Neural cell (in vitro differentiated cells): ENCODE measurements around the gene NCOA7. TPM values are rescaled to one million over a fixed set of nuclear protein-coding genes. Genes with fewer than 3 reads are reported as not detected.
"Not testable (repeated sequence)": the region's sequence is repeated elsewhere in the genome, so short reads cannot be mapped to it uniquely, and the experiment has no call there.

Experiments
- H2AFZ ChIP-seq: fragments of 200-600, 300-800 bp; sonication (generic), shearing (Covaris generic); 2 replicates; pipeline ENCODE4 v1.6.0; 2014; ENCODE audit warnings: low read depth, mild to moderate bottlenecking, antibody characterized with exemption, low read length, moderate library complexity
- H3F3A ChIP-seq: fragments of 200-600 bp; shearing (Covaris generic); 2 replicates; pipeline ENCODE4 v1.6.1; 2016; ENCODE audit warnings: mild to moderate bottlenecking, moderate library complexity, mixed read lengths, antibody characterized with exemption, low read length; ENCODE audit not compliant: insufficient read depth, poor library complexity, severe bottlenecking
- H3K27ac ChIP-seq: fragments of 200-600, 300-800 bp; sonication (generic), shearing (Covaris generic); 2 replicates; pipeline ENCODE4 v1.5.1; 2014; ENCODE audit warnings: mild to moderate bottlenecking, low read length, moderate library complexity
- H3K27me3 ChIP-seq: fragments of 300-800, 200-600 bp; sonication (generic), shearing (Covaris generic); 2 replicates; pipeline ENCODE4 v1.6.0; 2014; ENCODE audit warnings: mild to moderate bottlenecking, low read depth, low read length, moderate library complexity; ENCODE audit not compliant: insufficient read depth
- H3K36me3 ChIP-seq: fragments of 300-800, 200-600 bp; sonication (generic), shearing (Covaris generic); 2 replicates; pipeline ENCODE4 v1.5.1; 2014; ENCODE audit warnings: mild to moderate bottlenecking, antibody characterized with exemption, low read length, moderate library complexity; ENCODE audit not compliant: insufficient read depth
- H3K4me2 ChIP-seq: fragments of 300-800, 200-600 bp; sonication (generic), shearing (Covaris generic); 2 replicates; pipeline ENCODE4 v1.6.0; 2014; ENCODE audit warnings: mild to moderate bottlenecking, low read length
- H3K4me3 ChIP-seq: fragments of 300-800, 200-600 bp; sonication (generic), shearing (Covaris generic); 2 replicates; pipeline ENCODE4 v1.5.1; 2014; ENCODE audit warnings: mild to moderate bottlenecking, low read length, moderate library complexity
- H3K79me2 ChIP-seq: fragments of 200-600 bp; shearing (Covaris generic); replicated peaks from 2 replicates; pipeline ENCODE4 v1.6.0; 2014; ENCODE audit warnings: mild to moderate bottlenecking, low read length, moderate library complexity; ENCODE audit not compliant: insufficient read depth
- H3K9ac ChIP-seq: fragments of 300-800, 200-600 bp; sonication (generic), shearing (Covaris generic); 2 replicates; pipeline ENCODE4 v1.6.1; 2016; ENCODE audit warnings: mild to moderate bottlenecking, low read length, mixed read lengths
- H3K9me2 ChIP-seq: fragments of 200-600 bp; shearing (Covaris generic); 2 replicates; pipeline ENCODE4 v1.6.1; 2016; ENCODE audit warnings: mild to moderate bottlenecking, low read length, mixed read lengths; ENCODE audit not compliant: insufficient read depth
- H3K9me3 ChIP-seq: fragments of 200-600, 300-800 bp; sonication (generic), shearing (Covaris generic); 2 replicates; pipeline ENCODE4 v1.6.1; 2016; ENCODE audit warnings: mild to moderate bottlenecking, mixed run types, low read length, moderate library complexity, mixed read lengths
- H4K20me1 ChIP-seq: fragments of 200-600 bp; shearing (Covaris generic); 2 replicates; pipeline ENCODE4 v1.6.1; 2016; ENCODE audit warnings: mild to moderate bottlenecking, mixed run types; ENCODE audit not compliant: insufficient read depth
- EP300 ChIP-seq: fragments of 450-650 bp; conservative IDR thresholded peaks from 2 replicates; pipeline ENCODE4 v1.6.1; 2014; ENCODE audit warnings: antibody characterized with exemption, mild to moderate bottlenecking, moderate library complexity; ENCODE audit not compliant: poor library complexity, severe bottlenecking
- EZH2 ChIP-seq: fragments of 200-600, 300-800 bp; shearing (Covaris generic), sonication (generic); IDR thresholded peaks from 2 replicates; pipeline ENCODE4 v1.6.1; 2014; ENCODE audit warnings: antibody characterized with exemption, low read length, borderline replicate concordance, mild to moderate bottlenecking; ENCODE audit not compliant: insufficient read depth, poor library complexity, severe bottlenecking
- MXI1 ChIP-seq: fragments of 450-650 bp; conservative IDR thresholded peaks from 2 replicates; pipeline ENCODE4 v1.6.1; 2014; ENCODE audit warnings: antibody characterized with exemption, mild to moderate bottlenecking; ENCODE audit not compliant: poor library complexity, severe bottlenecking
- POLR2AphosphoS5 ChIP-seq: IDR thresholded peaks from 2 replicates; pipeline ENCODE4 v1.6.1; 2012
- RAD21 ChIP-seq: fragments of 450-650 bp; conservative IDR thresholded peaks from 2 replicates; pipeline ENCODE4 v1.6.1; 2014; ENCODE audit warnings: antibody characterized with exemption, mild to moderate bottlenecking, moderate library complexity
- REST ChIP-seq: IDR thresholded peaks from 2 replicates; pipeline ENCODE4 v1.6.1; 2012; ENCODE audit warnings: borderline replicate concordance
- SMC3 ChIP-seq: fragments of 450-650 bp; conservative IDR thresholded peaks from 2 replicates; pipeline ENCODE4 v1.6.1; 2014; ENCODE audit warnings: antibody characterized with exemption, mild to moderate bottlenecking, moderate library complexity; ENCODE audit not compliant: poor library complexity
- TAF1 ChIP-seq: IDR thresholded peaks from 2 replicates; pipeline ENCODE4 v1.6.1; 2012; ENCODE audit warnings: low read depth
- polyA plus RNA-seq: library from polyadenylated mRNA; depleted of rRNA; stranded (reverse); fragments of >200 nt; gene quantifications from 2 replicates; pipeline ENCODE4 v1.2.3, GENCODE V29; 2014
- TF ChIP-seq, protein P1 (sequence below): fragments of 450-650 bp; IDR thresholded peaks from 2 replicates; pipeline ENCODE4 v1.5.1; 2014; ENCODE audit warnings: antibody characterized with exemption, mild to moderate bottlenecking, moderate library complexity; ENCODE audit not compliant: poor library complexity, severe bottlenecking

NCOA7 gene
- polyA plus RNA-seq, 1 donor from 2014 or later, result 17.1 TPM

DNA sequence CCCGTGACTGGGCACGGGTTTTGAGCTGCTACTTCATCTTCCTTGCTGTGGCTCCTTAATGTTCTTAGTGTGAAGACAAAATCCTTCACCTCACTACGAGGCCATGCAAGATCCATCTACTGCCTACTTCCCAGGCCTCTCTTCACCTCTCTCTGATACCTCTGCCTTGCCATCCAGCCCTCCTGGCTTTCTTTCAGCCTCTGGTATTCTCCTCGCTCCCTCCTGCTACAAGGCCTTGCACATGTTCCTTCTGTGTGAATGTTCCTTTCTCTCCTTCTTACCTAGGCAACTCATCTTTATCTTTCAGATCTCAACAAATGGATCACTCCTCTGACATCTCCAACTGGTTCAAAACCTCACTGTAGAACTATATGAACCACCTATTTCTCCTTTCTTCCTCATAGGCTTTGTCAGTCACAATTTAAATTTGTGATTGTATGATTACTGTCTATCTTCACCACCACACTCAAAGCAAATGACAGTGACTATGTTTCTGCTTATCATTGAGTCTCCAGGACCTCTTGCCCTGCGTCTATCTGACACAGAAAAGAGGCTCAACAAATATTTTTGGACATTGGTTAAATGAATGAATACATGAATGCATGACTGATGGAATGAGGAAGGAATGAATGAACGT is 21.5 kb upstream of the NCOA7 start:
- no peaks in the 10 kb centered on the region for H3K36me3 ChIP-seq
- TF ChIP-seq MXI1 (no peak), EZH2 (no peak), RAD21 (no peak)
- TF ChIP-seq, protein P1, sequence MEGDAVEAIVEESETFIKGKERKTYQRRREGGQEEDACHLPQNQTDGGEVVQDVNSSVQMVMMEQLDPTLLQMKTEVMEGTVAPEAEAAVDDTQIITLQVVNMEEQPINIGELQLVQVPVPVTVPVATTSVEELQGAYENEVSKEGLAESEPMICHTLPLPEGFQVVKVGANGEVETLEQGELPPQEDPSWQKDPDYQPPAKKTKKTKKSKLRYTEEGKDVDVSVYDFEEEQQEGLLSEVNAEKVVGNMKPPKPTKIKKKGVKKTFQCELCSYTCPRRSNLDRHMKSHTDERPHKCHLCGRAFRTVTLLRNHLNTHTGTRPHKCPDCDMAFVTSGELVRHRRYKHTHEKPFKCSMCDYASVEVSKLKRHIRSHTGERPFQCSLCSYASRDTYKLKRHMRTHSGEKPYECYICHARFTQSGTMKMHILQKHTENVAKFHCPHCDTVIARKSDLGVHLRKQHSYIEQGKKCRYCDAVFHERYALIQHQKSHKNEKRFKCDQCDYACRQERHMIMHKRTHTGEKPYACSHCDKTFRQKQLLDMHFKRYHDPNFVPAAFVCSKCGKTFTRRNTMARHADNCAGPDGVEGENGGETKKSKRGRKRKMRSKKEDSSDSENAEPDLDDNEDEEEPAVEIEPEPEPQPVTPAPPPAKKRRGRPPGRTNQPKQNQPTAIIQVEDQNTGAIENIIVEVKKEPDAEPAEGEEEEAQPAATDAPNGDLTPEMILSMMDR, result no peak
- H4K20me1 ChIP-seq, result no peaks in the 10 kb centered on the region
- no peak overlapping the region for H3K9ac ChIP-seq
- no peak overlapping the region for H3K27ac ChIP-seq
- no peak overlapping the region for H2AFZ ChIP-seq
- H3K9me2 ChIP-seq, result no peaks in the 10 kb centered on the region
- no peaks in the 10 kb centered on the region for H3F3A ChIP-seq
- no peaks in the 10 kb centered on the region for H3K9me3 ChIP-seq
- H3K79me2 ChIP-seq, result no peaks in the 10 kb centered on the region
- no peaks in the 10 kb centered on the region for H3K27me3 ChIP-seq
- no peak overlapping the region for H3K4me2 ChIP-seq
- no peak overlapping the region for H3K4me3 ChIP-seq

DNA sequence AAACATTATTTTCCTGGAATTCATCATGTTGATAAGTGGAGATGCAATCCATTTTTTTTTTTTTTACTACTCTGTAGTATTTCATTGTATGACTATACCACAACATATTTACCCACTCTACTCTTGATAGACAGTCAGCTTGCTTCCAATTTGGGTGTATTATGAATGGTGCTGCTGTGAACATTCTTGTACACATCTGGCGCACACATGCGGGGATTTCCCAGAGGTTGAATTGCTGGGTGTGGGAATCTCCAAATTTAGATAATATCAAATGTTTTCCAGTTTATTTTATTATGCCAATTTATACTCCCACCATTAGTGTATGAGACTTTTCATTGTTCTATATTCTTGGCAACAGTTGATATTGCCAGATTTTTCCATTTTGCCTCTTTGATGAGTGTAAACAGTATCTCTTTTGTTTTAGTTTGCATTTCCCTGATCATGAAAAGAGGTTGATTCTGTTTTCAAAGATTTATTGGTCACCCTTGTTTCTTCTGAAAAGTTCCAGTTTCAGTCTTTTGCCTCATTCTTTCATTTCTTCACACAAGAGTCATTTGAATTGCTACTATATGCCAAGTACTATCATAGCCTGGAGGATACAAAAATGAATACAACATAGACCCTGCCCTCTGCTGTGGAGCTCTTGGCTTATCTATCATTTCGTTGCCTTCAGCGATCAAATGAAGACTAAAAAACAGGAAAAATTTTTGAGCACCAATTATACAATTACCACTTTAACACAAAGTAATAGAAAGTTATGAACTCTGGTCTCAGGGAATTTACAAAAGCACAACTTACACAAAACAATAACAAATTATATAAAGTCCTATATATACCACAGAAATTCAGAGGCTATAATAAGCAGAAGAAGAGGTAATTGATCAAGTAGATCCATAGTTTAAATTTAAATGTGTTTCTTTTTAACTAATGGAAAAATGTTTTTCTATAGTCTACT is 17.1 kb upstream of the NCOA7 start:
- Histone ChIP-seq H3F3A (no peaks in the 10 kb centered on the region), H3K4me3 (no peak overlapping the region), H3K36me3 (no peaks in the 10 kb centered on the region), H3K79me2 (no peaks in the 10 kb centered on the region), H4K20me1 (no peaks in the 10 kb centered on the region), H3K4me2 (no peak overlapping the region), H3K27ac (no peak overlapping the region), H3K9ac (no peak overlapping the region), H3K9me2 (no peaks in the 10 kb centered on the region), H3K9me3 (no peaks in the 10 kb centered on the region), H2AFZ (no peak overlapping the region), H3K27me3 (no peaks in the 10 kb centered on the region)
- TF ChIP-seq MXI1 (no peak), TAF1 (no peak), SMC3 (no peak), RAD21 (no peak), POLR2AphosphoS5 (no peak), REST (no peak), EP300 (no peak), EZH2 (no peak)
- TF ChIP-seq, protein P1, result no peak

GRCh38 chr6:125776107-125776826 is 14.5 kb upstream of the NCOA7 start:
- H3K4me2 ChIP-seq, H3K9me3 ChIP-seq, H3F3A ChIP-seq, H3K79me2 ChIP-seq, H4K20me1 ChIP-seq, H3K27ac ChIP-seq, H2AFZ ChIP-seq, H3K9ac ChIP-seq, H3K36me3 ChIP-seq, H3K4me3 ChIP-seq, H3K9me2 ChIP-seq, H3K27me3 ChIP-seq: not testable (repeated sequence)
